K562 (cell line): Measurements from ENCODE around the gene SPRED2. TPM values are rescaled to one million over a fixed set of nuclear protein-coding genes. Genes with fewer than 3 reads are reported as not detected.

Experiments used
- CBX8 ChIP-seq: fragments of 200-600 bp; sonication (generic); IDR thresholded peaks from 2 replicates; pipeline ENCODE4 v1.6.1; 2012; ENCODE audit warnings: borderline replicate concordance, mixed run types, low read depth, mild to moderate bottlenecking, moderate library complexity, mixed read lengths, low read length, control low read depth, inconsistent platforms; ENCODE audit not compliant: poor library complexity, severe bottlenecking; ENCODE audit errors: extremely low read depth
- polyA plus RNA-seq, 8 experiments: library from polyadenylated mRNA; depleted of rRNA in 4 of 8; stranded (reverse) in 5 of 8; unstranded in 3 of 8; fragments of >200 nt; fragmentation: Nextera tagmentation in 2 of 8; fragmentation: Illumina TruSeq in 1 of 8; extraction: Ambion mirVana in 2 of 8; extraction: Trizol in 1 of 8; gene quantifications; 2 replicates each; pipeline versions ENCODE4 v1.2.1 to v1.2.3, GENCODE V29; 2011 to 2014; ENCODE audit warnings: inconsistent platforms in 1 of 8, missing spikeins in 1 of 8
- total RNA-seq, 7 experiments: library from RNA; depleted of rRNA in 6 of 7; stranded (reverse); fragments of >200 nt in 6 of 7; fragmentation: Illumina TruSeq in 2 of 7; extraction: Trizol in 2 of 7; gene quantifications; 2 replicates each; pipeline versions ENCODE4 v1.2.1 to v1.2.3, GENCODE V29; 2011 to 2021; ENCODE audit warnings: low replicate concordance in 1 of 7
- TF ChIP-seq, protein P1 (sequence below): fragments of 450-650 bp; IDR thresholded peaks from 2 replicates; pipeline ENCODE4 v1.6.1; 2016; ENCODE audit warnings: low read depth
- TF ChIP-seq, protein P2 (sequence below): sonication (generic); IDR thresholded peaks from 2 replicates; pipeline ENCODE4 v1.6.1; 2016

Gene SPRED2
- total and polyA plus RNA-seq, 9 of the 15 experiments (the other 6 are each of a cell fraction or from before 2014, with no cell fraction given): 4.6 to 50.8 (median 14.1) TPM

DNA sequence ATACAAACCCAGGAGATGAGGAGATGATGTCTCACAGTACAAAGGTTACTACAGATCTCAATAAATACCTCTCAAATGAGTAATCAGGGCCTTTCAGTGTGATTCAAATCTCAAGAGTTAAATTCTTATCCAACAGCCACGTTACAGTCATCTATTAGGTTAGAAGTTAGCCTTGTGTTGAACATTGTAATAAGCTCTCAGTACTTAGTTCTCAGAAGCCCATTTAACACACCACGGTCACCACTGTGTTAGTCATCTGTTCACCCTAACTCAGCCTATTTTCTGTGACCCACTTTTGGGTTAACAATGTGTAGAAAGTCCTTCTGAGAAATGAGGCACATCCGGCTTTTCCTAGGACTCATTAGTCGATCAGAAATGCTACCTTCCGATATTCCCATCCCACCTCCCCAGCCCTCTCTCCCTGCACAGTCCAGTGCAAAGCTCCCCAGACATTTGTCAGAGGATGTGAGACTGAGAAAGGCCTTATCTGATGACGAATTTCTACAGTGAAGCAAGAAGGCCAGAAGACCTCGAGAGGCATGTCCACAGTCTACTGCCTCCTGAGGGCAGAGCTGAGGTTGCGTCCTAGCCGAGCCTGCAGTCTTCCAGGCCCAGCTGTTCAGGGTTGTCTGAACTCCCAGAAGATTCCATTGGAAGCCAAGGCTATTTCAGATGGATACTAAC, 112.2 kb downstream of the SPRED2 start (continued):
- TF ChIP-seq, protein P1, sequence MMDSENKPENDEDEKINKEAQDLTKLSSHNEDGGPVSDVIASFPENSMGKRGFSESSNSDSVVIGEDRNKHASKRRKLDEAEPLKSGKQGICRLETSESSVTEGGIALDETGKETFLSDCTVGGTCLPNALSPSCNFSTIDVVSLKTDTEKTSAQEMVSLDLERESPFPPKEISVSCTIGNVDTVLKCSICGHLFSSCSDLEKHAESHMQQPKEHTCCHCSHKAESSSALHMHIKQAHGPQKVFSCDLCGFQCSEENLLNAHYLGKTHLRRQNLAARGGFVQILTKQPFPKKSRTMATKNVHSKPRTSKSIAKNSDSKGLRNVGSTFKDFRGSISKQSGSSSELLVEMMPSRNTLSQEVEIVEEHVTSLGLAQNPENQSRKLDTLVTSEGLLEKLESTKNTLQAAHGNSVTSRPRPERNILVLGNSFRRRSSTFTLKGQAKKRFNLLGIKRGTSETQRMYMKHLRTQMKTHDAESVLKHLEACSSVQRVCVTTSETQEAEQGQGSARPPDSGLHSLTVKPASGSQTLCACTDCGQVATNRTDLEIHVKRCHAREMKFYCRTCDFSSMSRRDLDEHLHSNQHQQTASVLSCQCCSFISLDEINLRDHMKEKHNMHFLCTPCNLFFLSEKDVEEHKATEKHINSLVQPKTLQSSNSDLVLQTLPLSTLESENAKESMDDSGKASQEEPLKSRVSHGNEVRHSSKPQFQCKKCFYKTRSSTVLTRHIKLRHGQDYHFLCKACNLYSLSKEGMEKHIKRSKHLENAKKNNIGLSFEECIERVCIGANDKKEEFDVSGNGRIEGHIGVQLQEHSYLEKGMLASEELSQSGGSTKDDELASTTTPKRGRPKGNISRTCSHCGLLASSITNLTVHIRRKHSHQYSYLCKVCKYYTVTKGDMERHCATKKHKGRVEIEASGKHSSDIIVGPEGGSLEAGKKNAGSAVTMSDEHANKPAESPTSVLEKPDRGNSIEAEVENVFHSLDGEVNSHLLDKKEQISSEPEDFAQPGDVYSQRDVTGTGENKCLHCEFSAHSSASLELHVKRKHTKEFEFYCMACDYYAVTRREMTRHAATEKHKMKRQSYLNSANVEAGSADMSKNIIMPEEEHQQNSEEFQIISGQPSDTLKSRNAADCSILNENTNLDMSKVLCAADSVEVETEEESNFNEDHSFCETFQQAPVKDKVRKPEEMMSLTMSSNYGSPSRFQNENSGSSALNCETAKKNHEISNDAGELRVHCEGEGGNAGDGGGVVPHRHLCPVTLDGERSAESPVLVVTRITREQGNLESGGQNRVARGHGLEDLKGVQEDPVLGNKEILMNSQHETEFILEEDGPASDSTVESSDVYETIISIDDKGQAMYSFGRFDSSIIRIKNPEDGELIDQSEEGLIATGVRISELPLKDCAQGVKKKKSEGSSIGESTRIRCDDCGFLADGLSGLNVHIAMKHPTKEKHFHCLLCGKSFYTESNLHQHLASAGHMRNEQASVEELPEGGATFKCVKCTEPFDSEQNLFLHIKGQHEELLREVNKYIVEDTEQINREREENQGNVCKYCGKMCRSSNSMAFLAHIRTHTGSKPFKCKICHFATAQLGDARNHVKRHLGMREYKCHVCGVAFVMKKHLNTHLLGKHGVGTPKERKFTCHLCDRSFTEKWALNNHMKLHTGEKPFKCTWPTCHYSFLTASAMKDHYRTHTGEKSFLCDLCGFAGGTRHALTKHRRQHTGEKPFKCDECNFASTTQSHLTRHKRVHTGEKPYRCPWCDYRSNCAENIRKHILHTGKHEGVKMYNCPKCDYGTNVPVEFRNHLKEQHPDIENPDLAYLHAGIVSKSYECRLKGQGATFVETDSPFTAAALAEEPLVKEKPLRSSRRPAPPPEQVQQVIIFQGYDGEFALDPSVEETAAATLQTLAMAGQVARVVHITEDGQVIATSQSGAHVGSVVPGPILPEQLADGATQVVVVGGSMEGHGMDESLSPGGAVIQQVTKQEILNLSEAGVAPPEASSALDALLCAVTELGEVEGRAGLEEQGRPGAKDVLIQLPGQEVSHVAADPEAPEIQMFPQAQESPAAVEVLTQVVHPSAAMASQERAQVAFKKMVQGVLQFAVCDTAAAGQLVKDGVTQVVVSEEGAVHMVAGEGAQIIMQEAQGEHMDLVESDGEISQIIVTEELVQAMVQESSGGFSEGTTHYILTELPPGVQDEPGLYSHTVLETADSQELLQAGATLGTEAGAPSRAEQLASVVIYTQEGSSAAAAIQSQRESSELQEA: peak; percentile 77
- no peak for TF ChIP-seq CBX8
- TF ChIP-seq, protein P2, sequence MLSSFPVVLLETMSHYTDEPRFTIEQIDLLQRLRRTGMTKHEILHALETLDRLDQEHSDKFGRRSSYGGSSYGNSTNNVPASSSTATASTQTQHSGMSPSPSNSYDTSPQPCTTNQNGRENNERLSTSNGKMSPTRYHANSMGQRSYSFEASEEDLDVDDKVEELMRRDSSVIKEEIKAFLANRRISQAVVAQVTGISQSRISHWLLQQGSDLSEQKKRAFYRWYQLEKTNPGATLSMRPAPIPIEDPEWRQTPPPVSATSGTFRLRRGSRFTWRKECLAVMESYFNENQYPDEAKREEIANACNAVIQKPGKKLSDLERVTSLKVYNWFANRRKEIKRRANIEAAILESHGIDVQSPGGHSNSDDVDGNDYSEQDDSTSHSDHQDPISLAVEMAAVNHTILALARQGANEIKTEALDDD: 0 out of 2 replicates have a peak, but pooled peaks have one; percentile 10
